ENCODE measurements around the gene RNASE4.

RNASE4 gene

DNA sequence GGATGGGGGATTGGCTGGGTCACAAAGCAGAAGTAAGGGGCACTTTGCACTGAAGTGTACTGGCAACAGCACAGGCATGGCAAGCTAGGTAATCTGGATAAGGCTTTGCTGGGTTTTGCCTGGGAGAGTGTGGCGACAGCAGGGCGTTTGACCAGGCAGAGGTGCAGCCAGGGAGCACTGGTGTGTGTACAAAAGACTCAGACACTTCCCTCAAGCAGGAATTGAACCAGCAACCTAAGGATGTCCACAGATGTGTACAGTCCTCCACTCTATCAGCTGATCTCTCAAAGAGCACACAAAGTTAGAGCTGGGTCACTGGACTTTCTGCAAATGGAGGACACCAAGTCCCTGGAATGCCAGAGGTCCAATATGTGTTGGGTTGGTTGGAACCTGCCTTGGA is 15.4 kb upstream of the RNASE4 start:
- Histone ChIP-seq H3K9me2 (replicated peaks; ENCODE audit: low read depth, low read length) (no peaks in the 10 kb centered on the region), H3K9me3 (ENCODE audit: insufficient read depth, low read depth, low read length) (no peaks in the 10 kb centered on the region), H3K9ac (ENCODE audit: low read depth, low read length, poor library complexity, severe bottlenecking) (no peak overlapping the region), H3F3A (ENCODE audit: low read depth) (no peaks in the 10 kb centered on the region; the same call in 1 of the 2 replicates), H2AFZ (ENCODE audit: low read length) (0 out of 2 replicates have a peak overlapping the region, but pooled peaks have one; percentile 57), H3K4me3 (ENCODE audit: low read length, poor library complexity, severe bottlenecking) (no peak overlapping the region), H4K20me1 (ENCODE audit: insufficient read depth, low read length, poor library complexity, severe bottlenecking) (no peaks in the 10 kb centered on the region), H3K4me1 (ENCODE audit: insufficient read depth, low read length, poor library complexity, severe bottlenecking) (peaks cover 25% of the 10 kb centered on the region), H3K27me3 (ENCODE audit: insufficient read depth, low read length, poor library complexity, severe bottlenecking) (no peaks in the 10 kb centered on the region), H3K79me2 (ENCODE audit: insufficient read depth, low read length) (no peaks in the 10 kb centered on the region), H3K36me3 (ENCODE audit: insufficient read depth, low read length) (no peaks in the 10 kb centered on the region), H3K4me2 (ENCODE audit: low read depth, low read length, poor library complexity, severe bottlenecking) (no peak overlapping the region)
- TF ChIP-seq, protein P1, sequence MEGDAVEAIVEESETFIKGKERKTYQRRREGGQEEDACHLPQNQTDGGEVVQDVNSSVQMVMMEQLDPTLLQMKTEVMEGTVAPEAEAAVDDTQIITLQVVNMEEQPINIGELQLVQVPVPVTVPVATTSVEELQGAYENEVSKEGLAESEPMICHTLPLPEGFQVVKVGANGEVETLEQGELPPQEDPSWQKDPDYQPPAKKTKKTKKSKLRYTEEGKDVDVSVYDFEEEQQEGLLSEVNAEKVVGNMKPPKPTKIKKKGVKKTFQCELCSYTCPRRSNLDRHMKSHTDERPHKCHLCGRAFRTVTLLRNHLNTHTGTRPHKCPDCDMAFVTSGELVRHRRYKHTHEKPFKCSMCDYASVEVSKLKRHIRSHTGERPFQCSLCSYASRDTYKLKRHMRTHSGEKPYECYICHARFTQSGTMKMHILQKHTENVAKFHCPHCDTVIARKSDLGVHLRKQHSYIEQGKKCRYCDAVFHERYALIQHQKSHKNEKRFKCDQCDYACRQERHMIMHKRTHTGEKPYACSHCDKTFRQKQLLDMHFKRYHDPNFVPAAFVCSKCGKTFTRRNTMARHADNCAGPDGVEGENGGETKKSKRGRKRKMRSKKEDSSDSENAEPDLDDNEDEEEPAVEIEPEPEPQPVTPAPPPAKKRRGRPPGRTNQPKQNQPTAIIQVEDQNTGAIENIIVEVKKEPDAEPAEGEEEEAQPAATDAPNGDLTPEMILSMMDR (conservative IDR thresholded peaks at IDR 0.05; ENCODE audit: low read length): no peak
- TF ChIP-seq EZH2phosphoT487 (IDR thresholded peaks at IDR 0.05; ENCODE audit: borderline replicate concordance): no peak

DNA sequence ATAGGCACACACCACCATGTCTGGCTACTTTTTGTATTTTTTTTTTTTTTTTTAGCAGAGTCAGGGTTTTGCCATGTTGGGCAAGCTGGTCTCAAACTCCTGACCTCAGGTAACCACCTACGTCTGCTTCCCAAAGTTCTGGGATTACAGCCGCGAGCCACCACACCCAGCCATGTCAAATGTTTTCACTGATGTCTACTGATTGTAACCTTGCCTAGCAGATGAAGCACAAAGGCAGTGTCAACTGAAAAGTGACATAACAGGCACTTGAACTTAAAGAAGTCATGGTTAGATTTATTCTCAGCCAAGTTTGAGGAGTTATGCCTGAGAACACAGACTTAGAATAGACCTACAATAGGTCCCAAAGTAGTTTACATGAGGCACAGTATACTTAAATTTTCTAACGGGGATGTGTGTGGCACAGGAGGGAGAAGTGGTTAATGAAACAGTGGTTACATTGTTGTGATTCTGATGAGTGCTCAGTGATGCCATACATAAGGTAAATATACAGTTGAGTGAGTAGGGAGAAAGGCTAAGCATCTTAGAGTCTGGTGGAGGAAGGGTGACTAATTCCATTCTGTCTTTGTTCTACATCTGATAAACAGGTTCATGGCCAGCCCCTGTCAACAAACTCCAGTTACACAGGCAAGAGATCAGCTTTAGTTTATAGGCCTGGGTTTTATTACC is 12.6 kb upstream of the RNASE4 start:
- Histone ChIP-seq H3K9me2 (replicated peaks; ENCODE audit: low read depth, low read length) (no peaks in the 10 kb centered on the region), H4K20me1 (ENCODE audit: insufficient read depth, low read length, poor library complexity, severe bottlenecking) (no peaks in the 10 kb centered on the region), H3K27me3 (ENCODE audit: insufficient read depth, low read length, poor library complexity, severe bottlenecking) (no peaks in the 10 kb centered on the region), H2AFZ (ENCODE audit: low read length) (0 out of 2 replicates have a peak overlapping the region, but pooled peaks have one; percentile 37), H3F3A (ENCODE audit: low read depth) (no peaks in the 10 kb centered on the region; the same call in 1 of the 2 replicates), H3K9me3 (ENCODE audit: insufficient read depth, low read depth, low read length) (no peaks in the 10 kb centered on the region), H3K4me2 (ENCODE audit: low read depth, low read length, poor library complexity, severe bottlenecking) (peak overlapping the region; percentile 10), H3K36me3 (ENCODE audit: insufficient read depth, low read length) (no peaks in the 10 kb centered on the region), H3K4me3 (ENCODE audit: low read length, poor library complexity, severe bottlenecking) (no peak overlapping the region), H3K4me1 (ENCODE audit: insufficient read depth, low read length, poor library complexity, severe bottlenecking) (peaks cover 25% of the 10 kb centered on the region), H3K9ac (ENCODE audit: low read depth, low read length, poor library complexity, severe bottlenecking) (no peak overlapping the region), H3K79me2 (ENCODE audit: insufficient read depth, low read length) (no peaks in the 10 kb centered on the region)
- no peak for TF ChIP-seq EZH2phosphoT487 (IDR thresholded peaks at IDR 0.05; ENCODE audit: borderline replicate concordance)
- TF ChIP-seq, protein P1 (conservative IDR thresholded peaks at IDR 0.05; ENCODE audit: low read length): no peak

DNA sequence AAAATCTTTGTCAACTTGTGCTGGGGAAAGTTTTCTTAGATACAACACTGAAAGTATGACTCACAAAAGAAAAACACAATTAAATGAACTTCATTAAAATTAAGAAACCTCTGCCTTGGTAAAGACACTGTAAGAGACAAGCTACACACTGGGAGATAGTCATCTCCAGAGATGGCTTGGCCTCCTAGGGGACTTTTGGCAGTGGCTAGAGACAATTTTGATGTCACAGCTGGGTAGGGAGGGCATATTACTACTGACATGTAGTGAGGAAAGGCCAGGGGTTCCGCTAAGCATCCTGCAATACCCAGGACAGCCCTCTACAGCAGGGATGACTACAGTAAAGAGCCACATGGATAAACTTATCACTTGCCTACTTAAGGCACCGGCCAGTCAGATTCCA is 8.7 kb upstream of the RNASE4 start:
- Histone ChIP-seq H3K36me3 (ENCODE audit: insufficient read depth, low read length) (no peaks in the 10 kb centered on the region), H3K4me2 (ENCODE audit: low read depth, low read length, poor library complexity, severe bottlenecking) (no peak overlapping the region), H2AFZ (ENCODE audit: low read length) (0 out of 2 replicates have a peak overlapping the region, but pooled peaks have one; percentile 32), H3K4me3 (ENCODE audit: low read length, poor library complexity, severe bottlenecking) (no peak overlapping the region), H3K9ac (ENCODE audit: low read depth, low read length, poor library complexity, severe bottlenecking) (no peak overlapping the region), H3K4me1 (ENCODE audit: insufficient read depth, low read length, poor library complexity, severe bottlenecking) (peaks cover 21% of the 10 kb centered on the region), H3K27me3 (ENCODE audit: insufficient read depth, low read length, poor library complexity, severe bottlenecking) (no peaks in the 10 kb centered on the region), H3K79me2 (ENCODE audit: insufficient read depth, low read length) (no peaks in the 10 kb centered on the region), H4K20me1 (ENCODE audit: insufficient read depth, low read length, poor library complexity, severe bottlenecking) (no peaks in the 10 kb centered on the region), H3K9me3 (ENCODE audit: insufficient read depth, low read depth, low read length) (no peaks in the 10 kb centered on the region), H3K9me2 (replicated peaks; ENCODE audit: low read depth, low read length) (no peaks in the 10 kb centered on the region), H3F3A (ENCODE audit: low read depth) (peaks cover under 1% of the 10 kb centered on the region; the same call in 1 of the 2 replicates)
- no peak for TF ChIP-seq EZH2phosphoT487 (IDR thresholded peaks at IDR 0.05; ENCODE audit: borderline replicate concordance)
- TF ChIP-seq, protein P1 (conservative IDR thresholded peaks at IDR 0.05; ENCODE audit: low read length): no peak
